HCT116 (cell line): ENCODE data around the gene GPR176. TPM values are rescaled to one million over a fixed set of nuclear protein-coding genes. Genes with fewer than 3 reads are reported as not detected.

Experiments used
- ATAC-seq: fragments of 200-7000 bp; cut with Tn5 transposase; 2 replicates; pipeline ENCODE4 v1.9.1; 2020; ENCODE audit warnings: mild to moderate bottlenecking, moderate library complexity
- BruUV-seq: library from RNA; stranded (reverse); fragments of 400-500 nt; replicated peaks from 2 replicates; lab custom pipeline; 2021; lab: Mats Ljungman, UMichigan
- CTCF ChIA-PET: fragments of 300-600 bp; sonication (Branson Sonifier 250); formaldehyde crosslinking; loops from one replicate; lab custom pipeline; 2021; ENCODE audit warnings: antibody characterized with exemption; lab: Charles Lee
- POLR2A ChIA-PET: fragments of 300-600, 350-600 bp; sonication (Branson Sonifier 250); formaldehyde crosslinking; loops from one replicate; lab custom pipeline; 2021; ENCODE audit warnings: antibody characterized with exemption; lab: Charles Lee
- RAD21 ChIA-PET, 2 experiments: fragments of 300-600 bp; sonication (Branson Sonifier 250); formaldehyde crosslinking; loops; one replicate each; lab custom pipeline; 2023; ENCODE audit warnings: low total read pairs in 2 of 2; ENCODE audit not compliant: uncharacterized antibody in 2 of 2, unreplicated experiment in 2 of 2, low non-redundant PET in 1 of 2; lab: Charles Lee
- DNase-seq: peaks from one replicate; pipeline ENCODE4 v3.0.0-alpha.2; 2010; ENCODE audit warnings: low read depth, low spot score
- H2AFZ ChIP-seq: fragments of 200-600 bp; shearing (Covaris generic), sonication (generic); 2 replicates; pipeline ENCODE4 v1.6.1; 2017; ENCODE audit warnings: low read depth, mixed run types, mixed read lengths, antibody characterized with exemption, low read length; ENCODE audit not compliant: poor library complexity, severe bottlenecking
- H3K27ac ChIP-seq: 2 replicates; pipeline ENCODE4 v1.5.1; 2012; ENCODE audit warnings: low read depth, low read length
- H3K27me3 ChIP-seq: fragments of 200-600 bp; sonication (generic); 2 replicates; pipeline ENCODE4 v1.6.1; 2016; ENCODE audit warnings: mixed run types, low read length, mixed read lengths; ENCODE audit not compliant: insufficient read depth
- H3K36me3 ChIP-seq, 2 experiments: fragments of 200-500 bp in 1 of 2; fragments of 200-600 bp in 1 of 2; sonication (Bioruptor generic) in 1 of 2; sonication (generic) in 1 of 2; 2 replicates each; pipeline versions ENCODE4 v1.5.1 to v1.6.1; 2014 to 2016; ENCODE audit warnings: low read length in 2 of 2, inconsistent platforms in 1 of 2, mixed read lengths in 1 of 2, mixed run types in 1 of 2; ENCODE audit not compliant: insufficient read depth in 2 of 2, control insufficient read depth in 1 of 2
- H3K4me1 ChIP-seq, 2 experiments: fragments of 200-600 bp in 1 of 2; sonication (generic) in 1 of 2; 2 replicates each; pipeline versions ENCODE4 v1.5.1 to v1.6.1; 2012 to 2017; ENCODE audit warnings: low read length in 2 of 2, inconsistent platforms in 1 of 2, mild to moderate bottlenecking in 1 of 2, mixed read lengths in 1 of 2, mixed run types in 1 of 2, moderate library complexity in 1 of 2; ENCODE audit not compliant: insufficient read depth in 2 of 2, control insufficient read depth in 1 of 2
- H3K4me2 ChIP-seq: fragments of 200-600 bp; sonication (generic); 2 replicates; pipeline ENCODE4 v1.6.1; 2017; ENCODE audit warnings: mixed run types, low read length, mixed read lengths
- H3K4me3 ChIP-seq, 2 experiments: fragments of 200-600 bp in 1 of 2; sonication (generic) in 1 of 2; replicated peaks in 1 of 2; 2 replicates each; pipeline ENCODE4 v1.5.1; 2011 to 2016; ENCODE audit warnings: low read length in 2 of 2, control low read depth in 1 of 2, low read depth in 1 of 2, mild to moderate bottlenecking in 1 of 2, mixed read lengths in 1 of 2, mixed run types in 1 of 2
- H3K79me2 ChIP-seq: fragments of 200-600 bp; sonication (generic); 2 replicates; pipeline ENCODE4 v1.6.1; 2017; ENCODE audit warnings: mild to moderate bottlenecking, mixed run types, low read length, moderate library complexity, mixed read lengths; ENCODE audit not compliant: insufficient read depth
- H3K9ac ChIP-seq: fragments of 200-600 bp; sonication (generic); 2 replicates; pipeline ENCODE4 v1.6.1; 2016; ENCODE audit warnings: low read length, mixed read lengths
- H3K9me2 ChIP-seq: fragments of 200-600 bp; sonication (generic), shearing (Covaris generic); 2 replicates; pipeline ENCODE4 v1.6.1; 2017; ENCODE audit warnings: mixed run types, mild to moderate bottlenecking, moderate library complexity; ENCODE audit not compliant: insufficient read depth
- H3K9me3 ChIP-seq, 2 experiments: fragments of 200-500 bp in 1 of 2; fragments of 200-600 bp in 1 of 2; sonication (Bioruptor generic) in 1 of 2; sonication (generic) in 1 of 2; 2 replicates each; pipeline ENCODE4 v1.6.1; 2014 to 2017; ENCODE audit warnings: low read length in 2 of 2, mixed read lengths in 2 of 2, inconsistent platforms in 1 of 2, low read depth in 1 of 2, mild to moderate bottlenecking in 1 of 2, mixed run types in 1 of 2, moderate library complexity in 1 of 2; ENCODE audit not compliant: control insufficient read depth in 1 of 2, insufficient read depth in 1 of 2
- H4K20me1 ChIP-seq: fragments of 200-600 bp; sonication (generic), shearing (Covaris generic); 2 replicates; pipeline ENCODE4 v1.6.1; 2017; ENCODE audit warnings: mixed run types, mild to moderate bottlenecking, moderate library complexity; ENCODE audit not compliant: insufficient read depth
- CBX3 ChIP-seq: IDR thresholded peaks from 2 replicates; pipeline ENCODE4 v1.6.1; 2012; ENCODE audit warnings: low read depth
- CEBPB ChIP-seq: IDR thresholded peaks from 2 replicates; pipeline ENCODE4 v1.6.1; 2012; ENCODE audit warnings: low read depth
- CTCF ChIP-seq, 3 experiments: fragments of 200-600 bp in 1 of 3; sonication (generic) in 1 of 3; IDR thresholded peaks in 2 of 3; conservative IDR thresholded peaks in 1 of 3; 2 replicates each; pipeline ENCODE4 v1.5.1; 2012 to 2017; ENCODE audit warnings: low read depth in 2 of 3, low read length in 2 of 3, antibody characterized with exemption in 1 of 3, borderline replicate concordance in 1 of 3, control low read depth in 1 of 3, mild to moderate bottlenecking in 1 of 3, mixed read lengths in 1 of 3, mixed run types in 1 of 3, moderate library complexity in 1 of 3; ENCODE audit not compliant: insufficient read depth in 1 of 3
- EGR1 ChIP-seq: IDR thresholded peaks from 2 replicates; pipeline ENCODE4 v1.6.1; 2012; ENCODE audit warnings: low read depth
- ELF1 ChIP-seq: IDR thresholded peaks from 2 replicates; pipeline ENCODE4 v1.6.1; 2012; ENCODE audit warnings: low read depth, borderline replicate concordance
- EZH2phosphoT487 ChIP-seq: fragments of 200-600 bp; IDR thresholded peaks from 2 replicates; pipeline ENCODE4 v1.6.1; 2018; ENCODE audit warnings: antibody characterized with exemption, borderline replicate concordance
- JUND ChIP-seq: IDR thresholded peaks from 2 replicates; pipeline ENCODE4 v1.6.1; 2012
- POLR2A ChIP-seq: IDR thresholded peaks from 2 replicates; pipeline ENCODE4 v1.7.0; 2011; ENCODE audit warnings: borderline replicate concordance; ENCODE audit not compliant: insufficient read depth, insufficient read length; ENCODE audit errors: extremely low read depth
- POLR2AphosphoS5 ChIP-seq: IDR thresholded peaks from 2 replicates; pipeline ENCODE4 v1.6.1; 2011; ENCODE audit warnings: mild to moderate bottlenecking, low read depth, low read length, moderate library complexity
- SIN3A ChIP-seq: IDR thresholded peaks from 2 replicates; pipeline ENCODE4 v1.6.1; 2012; ENCODE audit warnings: low read depth
- SP1 ChIP-seq: IDR thresholded peaks from 2 replicates; pipeline ENCODE4 v1.6.1; 2012; ENCODE audit warnings: low read depth
- SRF ChIP-seq: IDR thresholded peaks from 2 replicates; pipeline ENCODE4 v1.6.1; 2012; ENCODE audit warnings: low read depth
- TCF7L2 ChIP-seq: IDR thresholded peaks from 2 replicates; pipeline ENCODE4 v1.7.0; 2011; ENCODE audit warnings: borderline replicate concordance, inconsistent platforms; ENCODE audit not compliant: insufficient read depth, insufficient read length; ENCODE audit errors: extremely low read depth
- YY1 ChIP-seq: IDR thresholded peaks from 2 replicates; pipeline ENCODE4 v1.6.1; 2011; ENCODE audit warnings: low read length, low read depth, moderate library complexity, mild to moderate bottlenecking; ENCODE audit not compliant: insufficient replicate concordance; ENCODE audit errors: extremely low read depth
- ZNF274 ChIP-seq: fragments of 200-500 bp; sonication (Bioruptor generic); IDR thresholded peaks from 2 replicates; pipeline ENCODE4 v1.6.1; 2014; ENCODE audit warnings: mild to moderate bottlenecking, low read depth, low read length, inconsistent platforms
- intact Hi-C: fragments of 100-400 bp; cut with micrococcal nuclease; formaldehyde crosslinking; loops from 2 replicates; pipeline ENCODE4 v1.10.0; 2022
- total RNA-seq: library from RNA; stranded (reverse); gene quantifications from one replicate; pipeline ENCODE4 v1.2.1, GENCODE V29; 2021; ENCODE audit not compliant: unreplicated experiment
- TF ChIP-seq, protein P1 (sequence below): IDR thresholded peaks from 2 replicates; pipeline ENCODE4 v1.6.1; 2012
- TF ChIP-seq, protein P2 (sequence below): IDR thresholded peaks from 2 replicates; pipeline ENCODE4 v1.6.1; 2011; ENCODE audit warnings: mild to moderate bottlenecking, low read length, moderate library complexity; ENCODE audit not compliant: insufficient replicate concordance; ENCODE audit errors: extremely low read depth
- TF ChIP-seq, protein P3 (sequence below): IDR thresholded peaks from 2 replicates; pipeline ENCODE4 v1.6.1; 2012; ENCODE audit warnings: low read depth

Gene GPR176
- total RNA-seq, 1 experiment from 2014 or later = 1.7 TPM

DNA sequence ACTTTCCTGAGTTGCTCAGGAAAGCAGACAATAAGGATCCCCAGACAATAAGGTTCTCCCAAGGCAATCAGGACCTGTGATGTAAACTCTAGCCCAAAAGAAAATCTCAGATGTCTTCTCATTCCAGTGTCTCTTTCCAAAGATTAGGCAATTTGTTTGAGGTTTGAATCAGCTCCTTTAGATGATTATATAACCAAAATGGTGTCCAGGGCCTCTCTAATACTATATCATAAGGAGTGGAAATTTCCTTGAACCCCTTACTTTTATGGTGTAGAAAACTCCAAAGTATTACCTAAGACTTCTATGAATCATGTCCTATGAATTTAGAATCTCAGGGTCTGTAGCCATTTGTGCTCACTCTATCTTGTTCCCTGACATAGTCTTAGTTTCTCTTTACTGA is 65.9 kb downstream of the GPR176 start:
- RAD21 ChIA-PET = no interaction called here
- no peak overlapping the region for H3K4me3 ChIP-seq
- H3K9me3 ChIP-seq = no peaks in the 10 kb centered on the region
- intact Hi-C loops = no loop called here
- no peak overlapping the region for H2AFZ ChIP-seq
- H3K27ac ChIP-seq = no peak overlapping the region
- no peak for DNase-seq
- TF ChIP-seq POLR2A = no peak
- TF ChIP-seq CEBPB = no peak
- TF ChIP-seq JUND = no peak
- TF ChIP-seq SP1 = no peak
- no peak for TF ChIP-seq ELF1
- no peak for TF ChIP-seq EGR1
- TF ChIP-seq, protein P1, sequence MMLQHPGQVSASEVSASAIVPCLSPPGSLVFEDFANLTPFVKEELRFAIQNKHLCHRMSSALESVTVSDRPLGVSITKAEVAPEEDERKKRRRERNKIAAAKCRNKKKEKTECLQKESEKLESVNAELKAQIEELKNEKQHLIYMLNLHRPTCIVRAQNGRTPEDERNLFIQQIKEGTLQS = no peak
- TF ChIP-seq, protein P2, sequence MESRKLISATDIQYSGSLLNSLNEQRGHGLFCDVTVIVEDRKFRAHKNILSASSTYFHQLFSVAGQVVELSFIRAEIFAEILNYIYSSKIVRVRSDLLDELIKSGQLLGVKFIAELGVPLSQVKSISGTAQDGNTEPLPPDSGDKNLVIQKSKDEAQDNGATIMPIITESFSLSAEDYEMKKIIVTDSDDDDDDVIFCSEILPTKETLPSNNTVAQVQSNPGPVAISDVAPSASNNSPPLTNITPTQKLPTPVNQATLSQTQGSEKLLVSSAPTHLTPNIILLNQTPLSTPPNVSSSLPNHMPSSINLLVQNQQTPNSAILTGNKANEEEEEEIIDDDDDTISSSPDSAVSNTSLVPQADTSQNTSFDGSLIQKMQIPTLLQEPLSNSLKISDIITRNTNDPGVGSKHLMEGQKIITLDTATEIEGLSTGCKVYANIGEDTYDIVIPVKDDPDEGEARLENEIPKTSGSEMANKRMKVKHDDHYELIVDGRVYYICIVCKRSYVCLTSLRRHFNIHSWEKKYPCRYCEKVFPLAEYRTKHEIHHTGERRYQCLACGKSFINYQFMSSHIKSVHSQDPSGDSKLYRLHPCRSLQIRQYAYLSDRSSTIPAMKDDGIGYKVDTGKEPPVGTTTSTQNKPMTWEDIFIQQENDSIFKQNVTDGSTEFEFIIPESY = no peak
- TF ChIP-seq SIN3A = no peak
- no peak for TF ChIP-seq ZNF274
- no peak for TF ChIP-seq YY1
- no peak for TF ChIP-seq TCF7L2
- no peak for TF ChIP-seq EZH2phosphoT487
- no peak for TF ChIP-seq SRF
- TF ChIP-seq POLR2AphosphoS5 = no peak
- TF ChIP-seq CBX3 = no peak
- TF ChIP-seq, protein P3, sequence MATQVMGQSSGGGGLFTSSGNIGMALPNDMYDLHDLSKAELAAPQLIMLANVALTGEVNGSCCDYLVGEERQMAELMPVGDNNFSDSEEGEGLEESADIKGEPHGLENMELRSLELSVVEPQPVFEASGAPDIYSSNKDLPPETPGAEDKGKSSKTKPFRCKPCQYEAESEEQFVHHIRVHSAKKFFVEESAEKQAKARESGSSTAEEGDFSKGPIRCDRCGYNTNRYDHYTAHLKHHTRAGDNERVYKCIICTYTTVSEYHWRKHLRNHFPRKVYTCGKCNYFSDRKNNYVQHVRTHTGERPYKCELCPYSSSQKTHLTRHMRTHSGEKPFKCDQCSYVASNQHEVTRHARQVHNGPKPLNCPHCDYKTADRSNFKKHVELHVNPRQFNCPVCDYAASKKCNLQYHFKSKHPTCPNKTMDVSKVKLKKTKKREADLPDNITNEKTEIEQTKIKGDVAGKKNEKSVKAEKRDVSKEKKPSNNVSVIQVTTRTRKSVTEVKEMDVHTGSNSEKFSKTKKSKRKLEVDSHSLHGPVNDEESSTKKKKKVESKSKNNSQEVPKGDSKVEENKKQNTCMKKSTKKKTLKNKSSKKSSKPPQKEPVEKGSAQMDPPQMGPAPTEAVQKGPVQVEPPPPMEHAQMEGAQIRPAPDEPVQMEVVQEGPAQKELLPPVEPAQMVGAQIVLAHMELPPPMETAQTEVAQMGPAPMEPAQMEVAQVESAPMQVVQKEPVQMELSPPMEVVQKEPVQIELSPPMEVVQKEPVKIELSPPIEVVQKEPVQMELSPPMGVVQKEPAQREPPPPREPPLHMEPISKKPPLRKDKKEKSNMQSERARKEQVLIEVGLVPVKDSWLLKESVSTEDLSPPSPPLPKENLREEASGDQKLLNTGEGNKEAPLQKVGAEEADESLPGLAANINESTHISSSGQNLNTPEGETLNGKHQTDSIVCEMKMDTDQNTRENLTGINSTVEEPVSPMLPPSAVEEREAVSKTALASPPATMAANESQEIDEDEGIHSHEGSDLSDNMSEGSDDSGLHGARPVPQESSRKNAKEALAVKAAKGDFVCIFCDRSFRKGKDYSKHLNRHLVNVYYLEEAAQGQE = no peak
- TF ChIP-seq CTCF (IDR thresholded peaks at IDR 0.05 in 2 of 3, conservative IDR thresholded peaks at IDR 0.05 in 1 of 3; ENCODE audit: borderline replicate concordance in 1 of 3, insufficient read depth in 1 of 3, low read depth in 2 of 3, low read length in 2 of 3) = no peak
- TF ChIP-seq, all 23 proteins: peak for 0
- ChIA-PET CTCF (no interaction called here), POLR2A (no interaction called here)
- ATAC-seq = no peak
- no peaks in the 10 kb centered on the region for H3K4me1 ChIP-seq
- no peaks in the 10 kb centered on the region for H3K79me2 ChIP-seq
- no peaks in the 10 kb centered on the region for H3K36me3 ChIP-seq
- no peak overlapping the region for H3K4me2 ChIP-seq
- H3K9me2 ChIP-seq = peaks cover 4% of the 10 kb centered on the region; the same call in 1 of the 2 replicates
- no peaks in the 10 kb centered on the region for H4K20me1 ChIP-seq
- no TSS peak for BruUV-seq
- H3K9ac ChIP-seq = no peak overlapping the region
- H3K27me3 ChIP-seq = no peaks in the 10 kb centered on the region
